GM19351 (cell line): Measurements from ENCODE around the gene PLPPR5.

ENCODE experiments used
- ATAC-seq: cut with Tn5 transposase; IDR thresholded peaks from one replicate; pipeline ENCODE4 v1.9.1; 2021; ENCODE audit warnings: mild to moderate bottlenecking, moderate library complexity; ENCODE audit not compliant: unreplicated experiment

Gene PLPPR5

DNA sequence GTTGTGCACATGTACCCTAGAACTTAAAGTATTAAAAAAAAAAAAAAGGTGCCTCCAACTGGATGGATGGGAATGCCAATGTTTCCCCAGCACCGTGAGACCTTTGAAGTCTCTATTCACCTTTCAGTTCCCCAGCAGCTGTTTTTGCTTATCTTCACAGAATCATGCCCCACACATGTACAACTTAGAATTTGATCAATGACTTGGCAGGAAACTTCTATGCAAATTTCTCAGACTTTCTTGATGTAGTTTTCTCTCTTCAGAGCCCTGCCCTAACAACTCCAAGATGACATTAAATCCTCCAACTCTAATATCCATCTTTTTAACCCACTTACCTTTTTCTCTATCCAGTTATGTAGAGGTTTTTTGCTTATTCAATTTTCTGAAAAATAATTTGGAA, 144.3 kb downstream of the PLPPR5 start:
- no peak for ATAC-seq

- no peak for ATAC-seq
Observed at GRCh38 chr1:98854137-98854536, 150.5 kb downstream of the PLPPR5 start.

GRCh38 chr1:98849969-98850636, 154.6 kb downstream of the PLPPR5 start:
- no peak for ATAC-seq

GRCh38 chr1:98842241-98842640, 162.4 kb downstream of the PLPPR5 start:
- no peak for ATAC-seq
